Measurements from ENCODE around the gene WNT9B.

GRCh38 chr17:46889992-46890564 is 38.7 kb downstream of the WNT9B start:
- TF ChIP-seq, protein P1, sequence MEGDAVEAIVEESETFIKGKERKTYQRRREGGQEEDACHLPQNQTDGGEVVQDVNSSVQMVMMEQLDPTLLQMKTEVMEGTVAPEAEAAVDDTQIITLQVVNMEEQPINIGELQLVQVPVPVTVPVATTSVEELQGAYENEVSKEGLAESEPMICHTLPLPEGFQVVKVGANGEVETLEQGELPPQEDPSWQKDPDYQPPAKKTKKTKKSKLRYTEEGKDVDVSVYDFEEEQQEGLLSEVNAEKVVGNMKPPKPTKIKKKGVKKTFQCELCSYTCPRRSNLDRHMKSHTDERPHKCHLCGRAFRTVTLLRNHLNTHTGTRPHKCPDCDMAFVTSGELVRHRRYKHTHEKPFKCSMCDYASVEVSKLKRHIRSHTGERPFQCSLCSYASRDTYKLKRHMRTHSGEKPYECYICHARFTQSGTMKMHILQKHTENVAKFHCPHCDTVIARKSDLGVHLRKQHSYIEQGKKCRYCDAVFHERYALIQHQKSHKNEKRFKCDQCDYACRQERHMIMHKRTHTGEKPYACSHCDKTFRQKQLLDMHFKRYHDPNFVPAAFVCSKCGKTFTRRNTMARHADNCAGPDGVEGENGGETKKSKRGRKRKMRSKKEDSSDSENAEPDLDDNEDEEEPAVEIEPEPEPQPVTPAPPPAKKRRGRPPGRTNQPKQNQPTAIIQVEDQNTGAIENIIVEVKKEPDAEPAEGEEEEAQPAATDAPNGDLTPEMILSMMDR (IDR thresholded peaks at IDR 0.05): no peak
- TF ChIP-seq POLR2AphosphoS5 (IDR thresholded peaks at IDR 0.05): no peak
- TF ChIP-seq POLR2A (IDR thresholded peaks at IDR 0.05): no peak
- no peak for TF ChIP-seq EP300 (IDR thresholded peaks at IDR 0.05; ENCODE audit: low read depth)
